ENCODE data around the gene DLEC1.

The DLEC1 gene

GRCh38 chr3:38006445-38006995 is 32.5 kb upstream of the DLEC1 start:
- TF ChIP-seq FOXP2 (optimal IDR thresholded peaks at IDR 0.05; ENCODE audit: borderline replicate concordance, extremely low read depth, extremely low read length, insufficient read depth) = no peak
- TF ChIP-seq REST (IDR thresholded peaks at IDR 0.05; ENCODE audit: insufficient read depth in 1 of 2, low read depth in 2 of 2, low read length in 2 of 2) = no peak

GRCh38 chr3:38007754-38008090 is 31.3 kb upstream of the DLEC1 start:
- no peak for TF ChIP-seq REST (IDR thresholded peaks at IDR 0.05; ENCODE audit: insufficient read depth in 1 of 2, low read depth in 2 of 2, low read length in 2 of 2)
- no peak for TF ChIP-seq POLR2AphosphoS5 (IDR thresholded peaks at IDR 0.05; ENCODE audit: low read depth, low read length)
- TF ChIP-seq SIN3A (IDR thresholded peaks at IDR 0.05; ENCODE audit: borderline replicate concordance, insufficient read depth, low read length) = no peak
- TF ChIP-seq TAF1 (IDR thresholded peaks at IDR 0.05; ENCODE audit: borderline replicate concordance, insufficient read depth, low read length) = no peak
- TF ChIP-seq FOXP2 (optimal IDR thresholded peaks at IDR 0.05; ENCODE audit: borderline replicate concordance, extremely low read depth, extremely low read length, insufficient read depth) = no peak

GRCh38 chr3:38008191-38008701 is 30.8 kb upstream of the DLEC1 start:
- TF ChIP-seq POLR2AphosphoS5 (IDR thresholded peaks at IDR 0.05; ENCODE audit: low read depth, low read length) (no peak), SIN3A (IDR thresholded peaks at IDR 0.05; ENCODE audit: borderline replicate concordance, insufficient read depth, low read length) (no peak), FOXP2 (optimal IDR thresholded peaks at IDR 0.05; ENCODE audit: borderline replicate concordance, extremely low read depth, extremely low read length, insufficient read depth) (no peak), TAF1 (IDR thresholded peaks at IDR 0.05; ENCODE audit: borderline replicate concordance, insufficient read depth, low read length) (no peak), REST (IDR thresholded peaks at IDR 0.05; ENCODE audit: insufficient read depth in 1 of 2, low read depth in 2 of 2, low read length in 2 of 2) (no peak)

- no peak for TF ChIP-seq POLR2AphosphoS5 (IDR thresholded peaks at IDR 0.05; ENCODE audit: low read depth, low read length)
- TF ChIP-seq TAF1 (IDR thresholded peaks at IDR 0.05; ENCODE audit: borderline replicate concordance, insufficient read depth, low read length) = no peak
- TF ChIP-seq REST (IDR thresholded peaks at IDR 0.05; ENCODE audit: insufficient read depth in 1 of 2, low read depth in 2 of 2, low read length in 2 of 2) = no peak
- TF ChIP-seq SIN3A (IDR thresholded peaks at IDR 0.05; ENCODE audit: borderline replicate concordance, insufficient read depth, low read length) = no peak
- no peak for TF ChIP-seq FOXP2 (optimal IDR thresholded peaks at IDR 0.05; ENCODE audit: borderline replicate concordance, extremely low read depth, extremely low read length, insufficient read depth)
Observed at GRCh38 chr3:38008971-38009580, 29.9 kb upstream of the DLEC1 start.

Measured in PFSK-1 (cell line).